ENCODE measurements around the gene TSPAN12.

The TSPAN12 gene

DNA sequence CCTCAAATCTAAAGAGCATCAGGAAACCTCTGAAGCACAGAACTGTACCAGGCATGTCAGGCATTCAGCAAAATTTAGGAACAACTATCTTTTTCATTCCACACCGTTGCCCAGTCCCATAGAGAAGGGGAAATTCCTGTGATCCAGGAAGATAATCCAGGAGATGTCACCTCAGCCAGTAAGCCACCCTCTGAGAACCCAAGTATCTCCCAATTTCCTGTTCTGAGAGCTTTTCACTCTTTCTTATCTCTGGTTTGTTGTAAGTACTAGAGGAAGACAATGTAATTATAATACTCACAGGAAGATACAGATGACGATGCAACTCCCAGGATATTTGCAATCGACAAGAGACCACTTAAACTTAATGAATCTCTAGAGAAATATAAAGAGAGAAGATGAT lies 97.1 kb downstream of the TSPAN12 start:
- ATAC-seq (no peak), DNase-seq (no peak)
- Mint-ChIP-seq H3K27me3 (peaks cover 12% of the 10 kb centered on the region), H3K4me3 (no peak overlapping the region), H3K27ac (no peak overlapping the region), H3K9me3 (no peaks in the 10 kb centered on the region), H3K4me1 (no peaks in the 10 kb centered on the region)

DNA sequence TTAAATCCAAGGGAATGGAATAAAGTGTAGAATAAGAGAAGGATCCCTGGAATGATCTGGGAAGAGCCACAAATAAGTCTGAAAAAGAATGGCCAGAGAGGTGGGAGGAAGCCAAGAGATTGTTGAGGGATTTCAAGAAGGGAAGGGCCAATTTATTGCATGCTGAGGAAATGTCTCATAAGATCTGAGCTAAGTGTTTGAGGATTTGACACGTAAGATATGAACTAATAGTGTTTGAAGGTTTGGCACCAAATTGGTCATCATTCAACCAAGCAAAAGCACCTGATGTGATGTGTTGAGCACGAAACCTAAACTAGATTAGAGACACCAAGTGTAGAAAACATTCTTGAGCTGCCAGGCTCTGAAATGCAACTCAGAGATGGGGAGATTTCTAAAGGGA lies 97.9 kb downstream of the TSPAN12 start:
- ATAC-seq: no peak
- Mint-ChIP-seq H3K4me1 (no peaks in the 10 kb centered on the region), H3K27ac (no peak overlapping the region), H3K9me3 (no peaks in the 10 kb centered on the region), H3K4me3 (no peak overlapping the region), H3K27me3 (peaks cover 12% of the 10 kb centered on the region)
- DNase-seq: no peak

DNA sequence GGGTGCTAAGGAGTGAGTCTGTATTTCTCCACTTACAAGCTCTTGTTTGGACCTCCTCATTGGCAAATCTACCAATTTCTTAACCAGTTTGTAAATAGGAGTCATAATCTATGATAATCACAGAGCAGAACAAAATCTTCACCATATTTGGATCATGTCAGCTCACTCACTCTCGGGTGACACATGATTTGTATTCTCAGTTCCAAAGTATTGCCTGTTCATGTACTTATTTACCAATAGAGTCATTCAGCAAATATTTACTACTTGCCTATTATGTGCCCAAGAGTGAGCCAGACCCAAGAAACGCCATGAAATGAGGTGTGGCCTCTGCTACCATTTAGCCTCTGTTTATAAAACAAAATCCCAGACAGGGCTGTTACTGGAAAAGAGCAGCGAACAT lies 114.8 kb downstream of the TSPAN12 start:
- ATAC-seq (no peak), DNase-seq (no peak)
- H3K27me3 Mint-ChIP-seq: no peaks in the 10 kb centered on the region
- no peaks in the 10 kb centered on the region for H3K4me1 Mint-ChIP-seq
- no peaks in the 10 kb centered on the region for H3K9me3 Mint-ChIP-seq
- H3K27ac Mint-ChIP-seq: no peak overlapping the region
- H3K4me3 Mint-ChIP-seq: no peak overlapping the region

DNA sequence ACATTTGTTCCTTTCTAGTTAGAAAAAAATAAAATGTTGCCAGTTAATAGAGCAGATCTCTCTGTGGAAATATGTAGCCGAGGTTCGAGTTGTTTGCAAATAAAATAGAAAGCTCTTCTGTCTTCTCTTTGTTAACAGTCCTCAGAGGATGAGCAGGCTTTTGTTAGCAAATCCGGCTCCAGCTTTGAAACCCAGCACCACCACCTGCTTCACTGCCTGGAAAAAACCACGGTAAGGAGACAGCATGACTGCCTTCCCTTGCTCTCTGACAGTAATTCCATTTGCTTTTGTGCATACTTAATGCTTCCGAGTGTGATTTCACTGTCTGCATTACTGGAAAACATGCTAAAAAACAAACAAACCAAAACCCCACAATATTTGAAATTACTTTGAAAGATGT lies 115.6 kb downstream of the TSPAN12 start:
- DNase-seq: no peak
- no peak overlapping the region for H3K4me3 Mint-ChIP-seq
- H3K27ac Mint-ChIP-seq: peak overlapping the region in 1 of 2 donors; percentile 77
- no peaks in the 10 kb centered on the region for H3K9me3 Mint-ChIP-seq
- H3K27me3 Mint-ChIP-seq: no peaks in the 10 kb centered on the region
- no peak for ATAC-seq
- no peaks in the 10 kb centered on the region for H3K4me1 Mint-ChIP-seq

DNA sequence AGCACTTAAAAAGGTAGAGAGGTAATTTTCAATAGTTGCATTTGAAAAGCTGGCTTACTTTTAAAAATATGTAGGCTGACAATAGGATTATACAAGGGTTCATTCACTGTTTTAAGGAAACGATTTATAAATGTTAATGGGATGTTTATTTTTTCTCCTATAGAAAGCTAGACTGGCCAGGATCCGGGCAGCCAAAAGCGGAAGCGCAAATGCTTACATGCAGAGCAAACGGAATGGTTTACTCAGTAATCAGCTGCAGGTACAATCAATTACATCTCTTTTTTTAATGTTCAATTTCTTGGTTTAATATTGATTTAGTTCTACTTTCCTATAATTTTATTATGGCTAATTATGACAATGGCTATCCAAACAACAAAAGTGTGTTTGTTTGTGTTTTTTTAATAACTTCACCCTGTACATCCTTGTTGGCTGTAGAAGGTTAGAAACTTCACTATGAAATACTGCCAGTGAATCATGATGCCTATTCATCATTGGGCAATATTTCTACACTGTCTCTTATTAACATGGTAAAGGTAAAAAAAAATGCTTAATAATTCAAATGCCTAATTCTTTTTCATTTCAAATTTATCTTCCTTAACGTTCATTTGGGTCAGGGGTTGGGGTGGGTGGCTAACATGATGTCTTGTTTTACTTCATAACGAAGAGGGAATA lies 116.4 kb downstream of the TSPAN12 start:
- H3K9me3 Mint-ChIP-seq: no peaks in the 10 kb centered on the region
- H3K4me3 Mint-ChIP-seq: no peak overlapping the region
- no peak for ATAC-seq
- no peak for DNase-seq
- no peaks in the 10 kb centered on the region for H3K27me3 Mint-ChIP-seq
- H3K4me1 Mint-ChIP-seq: no peaks in the 10 kb centered on the region
- H3K27ac Mint-ChIP-seq: no peak overlapping the region

DNA sequence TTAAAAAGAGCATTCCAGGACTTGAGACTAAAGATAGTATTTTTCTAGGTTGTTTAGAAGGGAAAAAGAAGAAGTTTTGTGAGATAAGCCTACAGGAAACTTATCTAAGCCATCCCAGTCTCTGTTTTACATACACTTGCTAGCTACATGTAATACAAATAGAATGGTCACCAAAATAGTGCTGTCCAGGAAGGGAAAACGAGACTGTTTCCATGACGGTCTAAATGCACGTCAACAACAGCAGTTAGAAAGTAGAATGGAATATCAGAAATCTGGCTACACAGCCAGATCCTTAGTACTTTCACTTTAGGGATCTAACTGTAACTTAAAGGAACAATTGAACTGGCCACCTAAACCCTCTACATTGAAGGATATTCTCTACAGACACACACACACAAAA lies 117.6 kb downstream of the TSPAN12 start:
- no peaks in the 10 kb centered on the region for H3K4me1 Mint-ChIP-seq
- no peaks in the 10 kb centered on the region for H3K9me3 Mint-ChIP-seq
- H3K4me3 Mint-ChIP-seq: no peak overlapping the region
- DNase-seq: no peak
- no peak for ATAC-seq
- no peak overlapping the region for H3K27ac Mint-ChIP-seq
- no peaks in the 10 kb centered on the region for H3K27me3 Mint-ChIP-seq

DNA sequence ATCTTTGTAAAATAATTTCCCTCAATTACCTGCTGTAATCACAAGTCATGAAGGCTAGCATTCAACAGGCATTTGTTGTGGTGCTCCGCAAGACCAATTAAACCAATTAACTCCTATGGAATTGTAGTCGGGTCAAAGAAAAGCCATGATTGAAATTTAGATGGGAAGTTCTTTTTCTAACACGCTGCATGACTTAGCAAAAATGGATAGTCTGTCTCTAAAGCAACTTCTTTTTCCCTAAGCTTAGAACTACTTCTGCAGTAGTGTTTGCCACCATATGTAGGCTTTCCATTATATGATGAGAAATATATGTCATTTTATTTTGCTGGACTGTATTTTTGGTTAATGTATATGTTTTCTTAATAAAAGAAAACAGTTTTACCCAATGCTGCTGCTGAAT lies 119.1 kb downstream of the TSPAN12 start:
- Mint-ChIP-seq H3K4me3 (no peak overlapping the region), H3K9me3 (no peaks in the 10 kb centered on the region), H3K27me3 (no peaks in the 10 kb centered on the region), H3K4me1 (no peaks in the 10 kb centered on the region), H3K27ac (no peak overlapping the region)
- no peak for DNase-seq
- ATAC-seq: no peak

Data from stimulated activated naive CD8-positive, alpha-beta T cell treated with anti-CD3 and anti-CD28 coated beads, Interleukin-15, amount 100 ng/mL, for 72 hours (primary cell).